Measurements from ENCODE around the gene C2orf74.
"Not testable (repeated sequence)": the region's sequence is repeated elsewhere in the genome, so short reads cannot be mapped to it uniquely, and the experiment has no call there.

The C2orf74 gene

GRCh38 chr2:61176755-61177726 lies 15.1 kb downstream of the C2orf74 start:
- no peak for FAIRE-seq

GRCh38 chr2:61177727-61178549 lies 15.9 kb downstream of the C2orf74 start:
- FAIRE-seq: no peak

GRCh38 chr2:61178603-61179545 lies 16.9 kb downstream of the C2orf74 start:
- FAIRE-seq: no peak

GRCh38 chr2:61179701-61180639 lies 18.0 kb downstream of the C2orf74 start:
- no peak for FAIRE-seq

- FAIRE-seq: no peak
Observed at GRCh38 chr2:61180686-61181085, 18.7 kb downstream of the C2orf74 start.

- FAIRE-seq: no peak
Observed at GRCh38 chr2:61181382-61182058, 19.5 kb downstream of the C2orf74 start.

GRCh38 chr2:61182059-61182383 lies 20.0 kb downstream of the C2orf74 start:
- FAIRE-seq: no peak

GRCh38 chr2:61183795-61184194 lies 21.8 kb downstream of the C2orf74 start:
- FAIRE-seq: no peak

GRCh38 chr2:61184263-61184662 lies 22.3 kb downstream of the C2orf74 start:
- FAIRE-seq: no peak

GRCh38 chr2:61185231-61185728 lies 23.3 kb downstream of the C2orf74 start:
- no peak for FAIRE-seq

GRCh38 chr2:61187085-61187484 lies 25.1 kb downstream of the C2orf74 start:
- FAIRE-seq: no peak

GRCh38 chr2:61193670-61194561 lies 31.9 kb downstream of the C2orf74 start:
- no peak for FAIRE-seq

GRCh38 chr2:61194646-61195045 lies 32.7 kb downstream of the C2orf74 start:
- not testable (repeated sequence) for FAIRE-seq

- no peak for FAIRE-seq
Observed at GRCh38 chr2:61196671-61197070, 34.7 kb downstream of the C2orf74 start.

GRCh38 chr2:61205132-61205531 lies 43.1 kb downstream of the C2orf74 start:
- no peak for FAIRE-seq

- no peak for FAIRE-seq
Observed at GRCh38 chr2:61210332-61210981, 48.5 kb downstream of the C2orf74 start.

- no peak for FAIRE-seq
Observed at GRCh38 chr2:61214171-61214570, 52.2 kb downstream of the C2orf74 start.

Data from A204.1 (cell line).